Measurements from ENCODE around the gene PLEKHA3.
"Not testable (repeated sequence)": the region's sequence is repeated elsewhere in the genome, so short reads cannot be mapped to it uniquely, and the experiment has no call there.

PLEKHA3 gene

GRCh38 chr2:178479275-178479616 lies 1.0 kb upstream of the PLEKHA3 start:
- DNase-seq, result no peak

- no peak for DNase-seq
Observed at GRCh38 chr2:178479758-178480226, 465 bp upstream of the PLEKHA3 start.

GRCh38 chr2:178482437-178482836 lies 2.2 kb downstream of the PLEKHA3 start:
- peak; percentile 21 for DNase-seq

- peak; percentile 80 for DNase-seq
Observed at GRCh38 chr2:178484245-178485041, 4.2 kb downstream of the PLEKHA3 start.

- no peak for DNase-seq
Observed at GRCh38 chr2:178485356-178485755, 5.1 kb downstream of the PLEKHA3 start.

GRCh38 chr2:178491612-178492011 lies 11.4 kb downstream of the PLEKHA3 start:
- no peak for DNase-seq

- no peak for DNase-seq
Observed at GRCh38 chr2:178496049-178496448, 15.8 kb downstream of the PLEKHA3 start.

- no peak for DNase-seq
Observed at GRCh38 chr2:178498137-178498536, 17.9 kb downstream of the PLEKHA3 start.

GRCh38 chr2:178499640-178500039 lies 19.4 kb downstream of the PLEKHA3 start:
- no peak for DNase-seq

GRCh38 chr2:178502751-178503150 lies 22.5 kb downstream of the PLEKHA3 start:
- DNase-seq, result no peak

GRCh38 chr2:178506101-178506500 lies 25.8 kb downstream of the PLEKHA3 start:
- DNase-seq, result no peak

- no peak for DNase-seq
Observed at GRCh38 chr2:178506524-178506923, 26.3 kb downstream of the PLEKHA3 start.

- no peak for DNase-seq
Observed at GRCh38 chr2:178506949-178507348, 26.7 kb downstream of the PLEKHA3 start.

- DNase-seq, result no peak
Observed at GRCh38 chr2:178508646-178509045, 28.4 kb downstream of the PLEKHA3 start.

- no peak for DNase-seq
Observed at GRCh38 chr2:178510384-178510783, 30.1 kb downstream of the PLEKHA3 start.

GRCh38 chr2:178512484-178512883 lies 32.2 kb downstream of the PLEKHA3 start:
- no peak for DNase-seq

GRCh38 chr2:178513876-178514275 lies 33.6 kb downstream of the PLEKHA3 start:
- DNase-seq, result no peak

GRCh38 chr2:178514664-178515063 lies 34.4 kb downstream of the PLEKHA3 start:
- no peak for DNase-seq

GRCh38 chr2:178517496-178517895 lies 37.2 kb downstream of the PLEKHA3 start:
- DNase-seq, result no peak

- no peak for DNase-seq
Observed at GRCh38 chr2:178521304-178522150, 41.3 kb downstream of the PLEKHA3 start.

GRCh38 chr2:178522950-178523595 lies 42.8 kb downstream of the PLEKHA3 start:
- DNase-seq, result no peak

GRCh38 chr2:178523596-178524134 lies 43.4 kb downstream of the PLEKHA3 start:
- DNase-seq, result no peak

GRCh38 chr2:178525010-178525409 lies 44.8 kb downstream of the PLEKHA3 start:
- not testable (repeated sequence) for DNase-seq
